Activated naive CD8-positive, alpha-beta T cell treated with anti-CD3 and anti-CD28 coated beads for 36 hours (primary cell): ENCODE data around the gene LIN9. TPM values are rescaled to one million over a fixed set of nuclear protein-coding genes. Genes with fewer than 3 reads are reported as not detected.
"Not testable (repeated sequence)": the region's sequence is repeated elsewhere in the genome, so short reads cannot be mapped to it uniquely, and the experiment has no call there.

Experiments
- DNase-seq: peaks from one replicate; pipeline ENCODE4 v3.0.0; 2021
- H3K27ac Mint-ChIP-seq: one replicate; pipeline ENCODE4 v1.8.0; 2022; ENCODE audit warnings: mild to moderate bottlenecking, moderate library complexity, mixed read lengths
- H3K27me3 Mint-ChIP-seq: one replicate; pipeline ENCODE4 v1.8.0; 2022; ENCODE audit warnings: mild to moderate bottlenecking, mixed read lengths
- H3K36me3 Mint-ChIP-seq: one replicate; pipeline ENCODE4 v1.8.0; 2021; ENCODE audit warnings: mild to moderate bottlenecking, mixed read lengths
- H3K4me1 Mint-ChIP-seq: one replicate; pipeline ENCODE4 v1.8.0; 2021; ENCODE audit warnings: mixed read lengths
- H3K4me3 Mint-ChIP-seq: one replicate; pipeline ENCODE4 v1.8.0; 2022; ENCODE audit warnings: mild to moderate bottlenecking, moderate library complexity, mixed read lengths
- H3K9me3 Mint-ChIP-seq: one replicate; pipeline ENCODE4 v1.8.0; 2022; ENCODE audit warnings: mixed read lengths
- total RNA-seq, 2 experiments: library from RNA; stranded (reverse); gene quantifications; one replicate each; pipeline ENCODE4 v1.2.3, GENCODE V29; 2021

Gene LIN9
- total RNA-seq, 2 experiments from 2014 or later = 10.5 to 11.1 TPM

- Mint-ChIP-seq H3K9me3 (no peaks in the 10 kb centered on the region), H3K27me3 (no peaks in the 10 kb centered on the region), H3K4me3 (no peak overlapping the region), H3K36me3 (peaks cover 12% of the 10 kb centered on the region), H3K27ac (no peak overlapping the region), H3K4me1 (peaks cover 2% of the 10 kb centered on the region)
- no peak for DNase-seq
These were observed 40.4 kb downstream of the LIN9 start for GRCh38 chr1:226268421-226269124.

GRCh38 chr1:226261818-226262217 lies 47.1 kb downstream of the LIN9 start:
- H3K36me3 Mint-ChIP-seq = peaks cover 49% of the 10 kb centered on the region
- H3K4me1 Mint-ChIP-seq = no peaks in the 10 kb centered on the region
- no peak overlapping the region for H3K27ac Mint-ChIP-seq
- no peak overlapping the region for H3K4me3 Mint-ChIP-seq
- peaks cover 23% of the 10 kb centered on the region for H3K9me3 Mint-ChIP-seq
- no peaks in the 10 kb centered on the region for H3K27me3 Mint-ChIP-seq
- no peak for DNase-seq

- no peaks in the 10 kb centered on the region for H3K27me3 Mint-ChIP-seq
- no peak for DNase-seq
- no peak overlapping the region for H3K27ac Mint-ChIP-seq
- H3K36me3 Mint-ChIP-seq = peaks cover 22% of the 10 kb centered on the region
- no peaks in the 10 kb centered on the region for H3K4me1 Mint-ChIP-seq
- no peak overlapping the region for H3K4me3 Mint-ChIP-seq
- H3K9me3 Mint-ChIP-seq = peaks cover 10% of the 10 kb centered on the region
These were observed 53.6 kb downstream of the LIN9 start for GRCh38 chr1:226255380-226255779.

- no peaks in the 10 kb centered on the region for H3K27me3 Mint-ChIP-seq
- no peak for DNase-seq
- no peak overlapping the region for H3K4me3 Mint-ChIP-seq
- no peaks in the 10 kb centered on the region for H3K4me1 Mint-ChIP-seq
- no peaks in the 10 kb centered on the region for H3K9me3 Mint-ChIP-seq
- no peak overlapping the region for H3K27ac Mint-ChIP-seq
- peaks cover 7% of the 10 kb centered on the region for H3K36me3 Mint-ChIP-seq
These were observed 55.0 kb downstream of the LIN9 start for GRCh38 chr1:226253933-226254332.

- not testable (repeated sequence) for H3K4me1 Mint-ChIP-seq, H3K27ac Mint-ChIP-seq, H3K27me3 Mint-ChIP-seq, H3K9me3 Mint-ChIP-seq, H3K36me3 Mint-ChIP-seq, H3K4me3 Mint-ChIP-seq, DNase-seq
These were observed 56.1 kb downstream of the LIN9 start for GRCh38 chr1:226252841-226253240.

- no peak for DNase-seq
- H3K27ac Mint-ChIP-seq = no peak overlapping the region
- no peak overlapping the region for H3K4me3 Mint-ChIP-seq
- no peaks in the 10 kb centered on the region for H3K27me3 Mint-ChIP-seq
- no peaks in the 10 kb centered on the region for H3K9me3 Mint-ChIP-seq
- H3K36me3 Mint-ChIP-seq = peaks cover 4% of the 10 kb centered on the region
- no peaks in the 10 kb centered on the region for H3K4me1 Mint-ChIP-seq
These were observed 58.5 kb downstream of the LIN9 start for GRCh38 chr1:226250511-226250910.

GRCh38 chr1:226248796-226249195 lies 60.2 kb downstream of the LIN9 start:
- Mint-ChIP-seq H3K36me3 (peaks cover 9% of the 10 kb centered on the region), H3K4me3 (no peak overlapping the region), H3K9me3 (no peaks in the 10 kb centered on the region), H3K27ac (no peak overlapping the region), H3K4me1 (no peaks in the 10 kb centered on the region), H3K27me3 (no peaks in the 10 kb centered on the region)
- no peak for DNase-seq

GRCh38 chr1:226248091-226248490 lies 60.9 kb downstream of the LIN9 start:
- peaks cover 9% of the 10 kb centered on the region for H3K36me3 Mint-ChIP-seq
- no peak overlapping the region for H3K4me3 Mint-ChIP-seq
- H3K9me3 Mint-ChIP-seq = no peaks in the 10 kb centered on the region
- DNase-seq = no peak
- no peaks in the 10 kb centered on the region for H3K27me3 Mint-ChIP-seq
- H3K27ac Mint-ChIP-seq = no peak overlapping the region
- H3K4me1 Mint-ChIP-seq = no peaks in the 10 kb centered on the region

- Mint-ChIP-seq H3K9me3 (no peaks in the 10 kb centered on the region), H3K36me3 (peaks cover 19% of the 10 kb centered on the region), H3K27ac (no peak overlapping the region), H3K4me1 (no peaks in the 10 kb centered on the region), H3K4me3 (no peak overlapping the region), H3K27me3 (no peaks in the 10 kb centered on the region)
- DNase-seq = no peak
These were observed 69.5 kb downstream of the LIN9 start for GRCh38 chr1:226239421-226239820.

GRCh38 chr1:226236826-226237225 lies 72.1 kb downstream of the LIN9 start:
- no peak overlapping the region for H3K4me3 Mint-ChIP-seq
- no peaks in the 10 kb centered on the region for H3K9me3 Mint-ChIP-seq
- peaks cover 21% of the 10 kb centered on the region for H3K36me3 Mint-ChIP-seq
- no peak for DNase-seq
- no peak overlapping the region for H3K27ac Mint-ChIP-seq
- H3K4me1 Mint-ChIP-seq = no peaks in the 10 kb centered on the region
- no peaks in the 10 kb centered on the region for H3K27me3 Mint-ChIP-seq

GRCh38 chr1:226233806-226234205 lies 75.2 kb downstream of the LIN9 start:
- no peak for DNase-seq
- no peak overlapping the region for H3K4me3 Mint-ChIP-seq
- H3K4me1 Mint-ChIP-seq = no peaks in the 10 kb centered on the region
- H3K9me3 Mint-ChIP-seq = no peaks in the 10 kb centered on the region
- H3K27me3 Mint-ChIP-seq = no peaks in the 10 kb centered on the region
- peaks cover 23% of the 10 kb centered on the region for H3K36me3 Mint-ChIP-seq
- no peak overlapping the region for H3K27ac Mint-ChIP-seq

GRCh38 chr1:226233293-226233692 lies 75.7 kb downstream of the LIN9 start:
- Mint-ChIP-seq H3K36me3 (peaks cover 23% of the 10 kb centered on the region), H3K27me3 (no peaks in the 10 kb centered on the region), H3K27ac (no peak overlapping the region), H3K4me1 (no peaks in the 10 kb centered on the region), H3K4me3 (no peak overlapping the region), H3K9me3 (no peaks in the 10 kb centered on the region)
- DNase-seq = no peak

- no peak overlapping the region for H3K4me3 Mint-ChIP-seq
These were observed 82.4 kb downstream of the LIN9 start for GRCh38 chr1:226226601-226227000.

GRCh38 chr1:226223786-226224244 lies 85.1 kb downstream of the LIN9 start:
- Mint-ChIP-seq H3K9me3 (no peaks in the 10 kb centered on the region), H3K36me3 (peaks cover 4% of the 10 kb centered on the region), H3K4me1 (peaks cover 11% of the 10 kb centered on the region), H3K27ac (no peak overlapping the region), H3K4me3 (peak overlapping the region; percentile 79), H3K27me3 (peaks cover 38% of the 10 kb centered on the region)
- DNase-seq = peak; percentile 39

More at GRCh38 chr1:226226601-226227000, 82.4 kb downstream of the LIN9 start:
- peaks cover 9% of the 10 kb centered on the region for H3K36me3 Mint-ChIP-seq
- H3K27ac Mint-ChIP-seq = no peak overlapping the region
- H3K27me3 Mint-ChIP-seq = peaks cover 38% of the 10 kb centered on the region
- H3K4me1 Mint-ChIP-seq = peaks cover 11% of the 10 kb centered on the region
- H3K9me3 Mint-ChIP-seq = no peaks in the 10 kb centered on the region
- DNase-seq = no peak

GRCh38 chr1:226223157-226223785 lies 85.7 kb downstream of the LIN9 start, which contains the start of gene MIXL1:
TSS of gene MIXL1 (plus strand) at chr1:226223664. CDS start at chr1:226223682, 18 bp downstream.
- peak within 1 kb of the TSS; percentile 79 for H3K4me3 Mint-ChIP-seq
- H3K4me1 Mint-ChIP-seq = peaks cover 11% of the 10 kb centered on the region
- H3K27me3 Mint-ChIP-seq = peaks cover 38% of the 10 kb centered on the region
- peaks cover 4% of the 10 kb centered on the region for H3K36me3 Mint-ChIP-seq
- peak; percentile 5 for DNase-seq
- H3K9me3 Mint-ChIP-seq = no peaks in the 10 kb centered on the region
- no peak within 1 kb of the TSS for H3K27ac Mint-ChIP-seq

- Mint-ChIP-seq H3K27me3 (peaks cover 38% of the 10 kb centered on the region), H3K4me3 (peak overlapping the region; percentile 52), H3K4me1 (peaks cover 11% of the 10 kb centered on the region), H3K27ac (no peak overlapping the region), H3K36me3 (peaks cover 4% of the 10 kb centered on the region), H3K9me3 (no peaks in the 10 kb centered on the region)
- peak; percentile 24 for DNase-seq
These were observed 86.3 kb downstream of the LIN9 start for GRCh38 chr1:226222686-226223085.
